ENCODE measurements around the gene PAPLN.

DNA sequence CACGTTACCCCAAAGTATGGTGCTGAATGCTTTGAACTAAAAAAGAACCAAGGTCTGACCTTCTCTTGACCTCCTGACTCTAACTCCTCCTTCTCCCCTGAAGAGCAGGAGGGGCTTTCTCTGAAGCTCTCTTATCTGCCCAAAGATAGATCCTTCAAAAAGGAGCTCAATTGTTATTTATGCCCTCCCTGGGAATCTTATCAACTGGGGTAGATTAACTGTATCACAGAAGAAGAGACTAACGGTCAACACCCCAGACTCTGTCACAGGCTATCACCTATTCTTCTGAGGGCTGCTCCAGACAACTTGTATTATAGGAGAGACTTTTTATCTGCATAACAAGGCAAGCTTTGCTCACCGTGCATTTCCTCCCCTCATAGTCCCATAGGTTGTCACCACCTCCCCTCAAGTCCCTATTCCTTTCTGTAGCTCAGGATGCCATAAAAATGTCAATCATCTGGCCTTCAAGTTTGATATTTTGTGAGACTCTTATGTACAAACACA is 86.6 kb downstream of the PAPLN start:
- TF ChIP-seq, protein P1, sequence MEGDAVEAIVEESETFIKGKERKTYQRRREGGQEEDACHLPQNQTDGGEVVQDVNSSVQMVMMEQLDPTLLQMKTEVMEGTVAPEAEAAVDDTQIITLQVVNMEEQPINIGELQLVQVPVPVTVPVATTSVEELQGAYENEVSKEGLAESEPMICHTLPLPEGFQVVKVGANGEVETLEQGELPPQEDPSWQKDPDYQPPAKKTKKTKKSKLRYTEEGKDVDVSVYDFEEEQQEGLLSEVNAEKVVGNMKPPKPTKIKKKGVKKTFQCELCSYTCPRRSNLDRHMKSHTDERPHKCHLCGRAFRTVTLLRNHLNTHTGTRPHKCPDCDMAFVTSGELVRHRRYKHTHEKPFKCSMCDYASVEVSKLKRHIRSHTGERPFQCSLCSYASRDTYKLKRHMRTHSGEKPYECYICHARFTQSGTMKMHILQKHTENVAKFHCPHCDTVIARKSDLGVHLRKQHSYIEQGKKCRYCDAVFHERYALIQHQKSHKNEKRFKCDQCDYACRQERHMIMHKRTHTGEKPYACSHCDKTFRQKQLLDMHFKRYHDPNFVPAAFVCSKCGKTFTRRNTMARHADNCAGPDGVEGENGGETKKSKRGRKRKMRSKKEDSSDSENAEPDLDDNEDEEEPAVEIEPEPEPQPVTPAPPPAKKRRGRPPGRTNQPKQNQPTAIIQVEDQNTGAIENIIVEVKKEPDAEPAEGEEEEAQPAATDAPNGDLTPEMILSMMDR (conservative IDR thresholded peaks at IDR 0.05; ENCODE audit: low read depth, low read length) = no peak
- no peak for TF ChIP-seq EZH2 (IDR thresholded peaks at IDR 0.05; ENCODE audit: borderline replicate concordance, low read depth, low read length, poor library complexity, severe bottlenecking)
